ENCODE results near the gene WDR88. TPM values are rescaled to one million over a fixed set of nuclear protein-coding genes. Genes with fewer than 3 reads are reported as not detected.

Gene WDR88
- total RNA-seq, 4 donors from 2014 or later, result not detected

DNA sequence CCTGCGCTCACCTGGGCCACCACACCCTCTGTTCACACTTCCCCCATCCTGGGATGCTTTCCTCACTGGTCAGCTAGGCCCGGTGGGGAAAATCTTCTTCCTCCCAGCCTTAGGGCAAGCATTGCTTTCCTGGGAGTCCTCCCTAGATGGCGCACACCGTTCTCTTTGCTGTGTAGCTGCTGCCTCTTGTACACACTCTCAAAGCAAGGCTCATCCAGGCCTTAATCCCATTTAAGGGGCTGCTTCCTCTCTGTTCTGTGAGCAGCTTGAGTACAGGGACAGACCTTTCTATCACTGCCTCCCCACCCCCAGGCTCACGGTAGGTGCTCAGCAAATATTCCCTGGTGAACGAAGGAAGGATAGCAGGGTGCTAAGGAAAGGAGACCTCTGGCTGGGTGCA is 82.7 kb downstream of the WDR88 start:
- DNase-seq (ENCODE audit: low spot score in 2 of 2), result no peak
- intact Hi-C loops (cut with DNase I; ENCODE audit: low total_unique reads), result no loop called here
- WGBS, 2 donors, result 60 to 61% methylated on average over 6 of the region's 6 CpGs
- TF ChIP-seq CTCF (IDR thresholded peaks at IDR 0.05), result no peak
- no peak for TF ChIP-seq POLR2A (IDR thresholded peaks at IDR 0.05)
- no peak overlapping the region for H3K4me3 ChIP-seq (ENCODE audit: low read depth, poor library complexity, severe bottlenecking)

DNA sequence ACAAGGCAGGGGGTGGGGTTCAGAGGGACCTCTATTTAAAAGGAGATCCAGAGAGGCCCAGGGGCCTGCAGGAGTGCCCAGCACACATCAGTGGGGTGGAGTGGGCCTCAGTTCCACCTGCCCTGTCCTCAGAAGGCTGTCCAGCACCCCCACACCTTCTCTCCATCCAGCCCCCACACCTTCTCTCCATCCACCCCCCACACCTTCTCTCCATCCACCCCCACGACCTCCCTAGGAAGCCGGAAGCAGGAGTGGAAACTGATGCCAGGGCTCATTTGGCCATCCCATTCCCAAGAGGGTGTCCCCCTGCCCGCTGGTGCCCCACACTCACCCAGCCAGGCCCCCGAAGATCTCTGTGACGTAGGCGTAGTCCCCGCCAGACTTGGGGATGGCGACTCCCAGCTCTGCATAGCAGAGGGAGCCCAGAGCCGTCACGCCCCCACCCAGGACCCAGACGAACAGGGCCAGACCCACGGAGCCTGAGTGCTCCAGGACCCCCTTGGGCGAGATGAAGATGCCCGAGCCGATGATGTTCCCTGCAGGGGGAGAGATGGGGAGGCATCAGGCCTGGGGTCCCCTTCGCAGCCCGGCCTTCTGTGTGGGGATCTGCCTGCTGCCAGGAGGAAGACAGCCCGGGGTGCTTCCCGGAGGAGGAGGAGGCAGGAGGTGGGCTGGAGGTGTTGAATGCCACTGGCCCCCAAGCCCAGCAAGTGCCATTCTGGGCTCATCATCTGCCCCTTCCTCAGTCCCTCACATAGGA is 83.7 kb downstream of the WDR88 start:
- H3K4me3 ChIP-seq (ENCODE audit: low read depth, poor library complexity, severe bottlenecking), result no peak overlapping the region
- TF ChIP-seq CTCF (IDR thresholded peaks at IDR 0.05) (no peak), POLR2A (IDR thresholded peaks at IDR 0.05) (no peak)
- no peak for DNase-seq (ENCODE audit: low spot score in 2 of 2)
- intact Hi-C loops (cut with DNase I; ENCODE audit: low total_unique reads), result no loop called here
- 86 to 95% methylated on average over 18 to 19 of the region's 19 CpGs for WGBS, 2 donors

GRCh38 chr19:33216198-33216830 is 84.4 kb downstream of the WDR88 start:
- TF ChIP-seq CTCF (IDR thresholded peaks at IDR 0.05), result no peak
- TF ChIP-seq POLR2A (IDR thresholded peaks at IDR 0.05), result no peak
- WGBS, 2 donors, result 68 to 75% methylated on average over 12 of the region's 12 CpGs
- no peak overlapping the region for H3K4me3 ChIP-seq (ENCODE audit: low read depth, poor library complexity, severe bottlenecking)
- intact Hi-C loops (cut with DNase I; ENCODE audit: low total_unique reads), result no loop called here
- DNase-seq (ENCODE audit: low spot score in 2 of 2), result no peak

GRCh38 chr19:33217881-33218280 is 86.0 kb downstream of the WDR88 start:
- intact Hi-C loops (cut with DNase I; ENCODE audit: low total_unique reads), result no loop called here
- TF ChIP-seq POLR2A (IDR thresholded peaks at IDR 0.05) (no peak), CTCF (IDR thresholded peaks at IDR 0.05) (no peak)
- H3K4me3 ChIP-seq (ENCODE audit: low read depth, poor library complexity, severe bottlenecking), result no peak overlapping the region
- 64 to 78% methylated on average over 7 to 8 of the region's 8 CpGs for WGBS, 2 donors
- DNase-seq (ENCODE audit: low spot score in 2 of 2), result no peak

DNA sequence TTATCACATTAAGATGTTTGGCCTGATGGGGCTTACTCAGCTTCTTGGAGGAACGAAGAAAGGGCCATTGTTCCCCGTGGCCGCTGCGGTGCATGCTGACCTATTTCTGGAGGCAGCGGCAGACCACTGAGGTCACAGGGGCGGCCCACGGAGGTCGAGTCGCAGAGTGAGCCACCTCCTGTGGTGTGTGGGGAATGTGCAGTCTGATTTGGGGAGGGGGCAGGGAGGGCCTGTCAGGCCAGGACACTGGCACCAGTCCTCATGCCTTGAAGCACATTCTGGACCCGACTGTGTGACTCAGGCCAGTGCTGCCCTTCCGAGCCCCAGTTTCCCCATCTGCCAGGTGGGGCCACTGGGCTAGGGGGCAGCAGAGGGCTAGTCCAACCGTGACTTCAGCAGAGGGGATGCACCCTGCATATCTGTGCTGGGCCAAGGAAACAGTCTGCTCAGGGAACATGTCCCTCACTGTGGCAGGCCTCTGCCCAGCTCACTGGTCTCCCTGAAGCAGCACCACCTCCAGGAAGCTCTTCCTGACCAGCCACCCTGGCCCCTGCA is 87.4 kb downstream of the WDR88 start:
- 69 to 82% methylated on average over 9 to 12 of the region's 12 CpGs for WGBS, 2 donors
- no peak overlapping the region for H3K4me3 ChIP-seq (ENCODE audit: low read depth, poor library complexity, severe bottlenecking)
- intact Hi-C loops (cut with DNase I; ENCODE audit: low total_unique reads), result no loop called here
- TF ChIP-seq CTCF (IDR thresholded peaks at IDR 0.05) (no peak), POLR2A (IDR thresholded peaks at IDR 0.05) (no peak)
- DNase-seq (ENCODE audit: low spot score in 2 of 2), result no peak
